Endothelial cell of umbilical vein (primary cell): ENCODE results near the gene SYT14. TPM values are rescaled to one million over a fixed set of nuclear protein-coding genes. Genes with fewer than 3 reads are reported as not detected.

Source experiments
- BruUV-seq: library from RNA; stranded (reverse); fragments of 400-500 nt; replicated peaks from 2 replicates; lab custom pipeline; 2021; lab: Mats Ljungman, UMichigan
- CTCF ChIA-PET: fragments of 300-600, 350-600 bp; sonication (Branson Sonifier 250); formaldehyde crosslinking; loops from one replicate; lab custom pipeline; 2021; ENCODE audit warnings: antibody characterized with exemption, inconsistent platforms; lab: Charles Lee
- POLR2A ChIA-PET: fragments of 300-600, 350-600 bp; sonication (Branson Sonifier 250); formaldehyde crosslinking; loops from one replicate; lab custom pipeline; 2021; ENCODE audit warnings: antibody characterized with exemption, inconsistent platforms; lab: Charles Lee
- DNase-seq: peaks from one replicate; pipeline ENCODE4 v3.0.0-alpha.2; 2011; ENCODE audit warnings: low read depth, low spot score
- FAIRE-seq: peaks from 2 replicates; lab custom pipeline; 2011; peaks lifted over from hg19 to GRCh38; lab: Jason Lieb, UNC
- H2AFZ ChIP-seq: 2 replicates; pipeline ENCODE4 v1.6.0; 2012; ENCODE audit warnings: low read depth, low read length, control low read depth, inconsistent platforms
- H3K27ac ChIP-seq: 2 replicates; pipeline ENCODE4 v1.5.1; 2011; ENCODE audit warnings: low read depth, mild to moderate bottlenecking, control low read depth, low read length, moderate library complexity; ENCODE audit not compliant: insufficient read depth
- H3K27me3 ChIP-seq, 2 experiments: 2 replicates each; pipeline versions ENCODE4 v1.6.0 to v1.6.1; 2011; ENCODE audit warnings: low read length in 2 of 2, mixed read lengths in 1 of 2; ENCODE audit not compliant: control insufficient read depth in 2 of 2, insufficient read depth in 2 of 2
- H3K36me3 ChIP-seq, 2 experiments: 2 replicates in 1 of 2; 3 replicates in 1 of 2; pipeline ENCODE4 v1.5.1; 2011; ENCODE audit warnings: low read length in 2 of 2, mild to moderate bottlenecking in 1 of 2, moderate library complexity in 1 of 2; ENCODE audit not compliant: control insufficient read depth in 2 of 2, insufficient read depth in 2 of 2; ENCODE audit errors: extremely low read depth in 1 of 2
- H3K4me1 ChIP-seq: 3 replicates; pipeline ENCODE4 v1.5.1; 2011; ENCODE audit warnings: mild to moderate bottlenecking, low read length; ENCODE audit not compliant: control insufficient read depth, insufficient read depth; ENCODE audit errors: extremely low read depth
- H3K4me2 ChIP-seq: 2 replicates; pipeline ENCODE4 v1.6.1; 2011; ENCODE audit warnings: low read length, control low read depth, mixed read lengths; ENCODE audit not compliant: insufficient read depth
- H3K4me3 ChIP-seq, 3 experiments: fragments of 200-600 bp in 1 of 3; sonication (generic), shearing (Covaris generic) in 1 of 3; replicated peaks in 1 of 3; 2 replicates each; pipeline ENCODE4 v1.5.1; 2011 to 2016; ENCODE audit warnings: control low read depth in 3 of 3, low read length in 3 of 3, mild to moderate bottlenecking in 2 of 3, inconsistent platforms in 1 of 3, low read depth in 1 of 3, moderate library complexity in 1 of 3; ENCODE audit not compliant: insufficient read depth in 1 of 3
- H3K79me2 ChIP-seq: 2 replicates; pipeline ENCODE4 v1.6.0; 2012; ENCODE audit warnings: low read length, inconsistent platforms; ENCODE audit not compliant: control insufficient read depth, insufficient read depth
- H3K9ac ChIP-seq: replicated peaks from 2 replicates; pipeline ENCODE3; 2011; ENCODE audit warnings: low read length, control low read depth; ENCODE audit not compliant: insufficient read depth; ENCODE audit errors: extremely low read depth
- H3K9me1 ChIP-seq: replicated peaks from 3 replicates; pipeline ENCODE4 v1.6.0; 2011; ENCODE audit warnings: mild to moderate bottlenecking, low read length; ENCODE audit not compliant: control insufficient read depth, insufficient read depth; ENCODE audit errors: extremely low read depth
- H3K9me3 ChIP-seq: replicated peaks from 2 replicates; pipeline ENCODE4 v1.5.1; 2012; ENCODE audit warnings: low read length, inconsistent platforms; ENCODE audit not compliant: control insufficient read depth, insufficient read depth
- H4K20me1 ChIP-seq: replicated peaks from 2 replicates; pipeline ENCODE3; 2011; ENCODE audit warnings: mild to moderate bottlenecking, low read length; ENCODE audit not compliant: control insufficient read depth, insufficient read depth; ENCODE audit errors: extremely low read depth
- CTCF ChIP-seq, 2 donors: IDR thresholded peaks; 1 replicate in 1 of 2; 2 replicates in 1 of 2; pipeline ENCODE4 v1.5.1; 2011; ENCODE audit warnings: low read length in 2 of 2, mild to moderate bottlenecking in 2 of 2, moderate library complexity in 2 of 2, control low read depth in 1 of 2, inconsistent platforms in 1 of 2, low read depth in 1 of 2; ENCODE audit not compliant: insufficient read depth in 1 of 2; ENCODE audit errors: extremely low read depth in 1 of 2
- EZH2 ChIP-seq: IDR thresholded peaks from 2 replicates; pipeline ENCODE4 v1.6.1; 2012; ENCODE audit warnings: borderline replicate concordance, low read depth, mild to moderate bottlenecking, moderate library complexity, low read length, inconsistent platforms; ENCODE audit not compliant: severe bottlenecking
- FOS ChIP-seq: IDR thresholded peaks from 2 replicates; pipeline ENCODE4 v1.6.1; 2011; ENCODE audit warnings: mild to moderate bottlenecking, low read length, moderate library complexity, borderline replicate concordance; ENCODE audit not compliant: insufficient read depth
- GATA2 ChIP-seq: IDR thresholded peaks from 2 replicates; pipeline ENCODE4 v1.7.0; 2011; ENCODE audit warnings: low read depth, mild to moderate bottlenecking, moderate library complexity, mixed read lengths, low read length; ENCODE audit not compliant: insufficient read length, insufficient read depth
- JUN ChIP-seq: IDR thresholded peaks from 2 replicates; pipeline ENCODE4 v1.6.1; 2011; ENCODE audit warnings: borderline replicate concordance, low read depth; ENCODE audit not compliant: insufficient read length, insufficient read depth
- MAX ChIP-seq: IDR thresholded peaks from 2 replicates; pipeline ENCODE4 v1.6.1; 2011; ENCODE audit not compliant: insufficient read depth, insufficient read length
- MYC ChIP-seq: IDR thresholded peaks from one replicate; pipeline ENCODE4 v1.6.1; 2011; ENCODE audit warnings: mild to moderate bottlenecking, low read depth, low read length
- POLR2A ChIP-seq: IDR thresholded peaks from 2 replicates; pipeline ENCODE4 v1.6.1; 2012; ENCODE audit warnings: low read depth, mild to moderate bottlenecking, control low read depth, low read length
- POLR2AphosphoS5 ChIP-seq: IDR thresholded peaks from 2 replicates; pipeline ENCODE4 v1.6.1; 2012; ENCODE audit warnings: low read depth, mild to moderate bottlenecking, control low read depth, low read length, moderate library complexity; ENCODE audit not compliant: insufficient read depth
- dilution Hi-C: fragments of 300-500 bp; cut with MboI; formaldehyde crosslinking; loops from one replicate; pipeline ENCODE4 v1.15.0; 2019; ENCODE audit warnings: low sequenced_read_pairs; ENCODE audit not compliant: extremely low pct_ligation_motif_present
- intact Hi-C: fragments of 100-400 bp; cut with micrococcal nuclease; formaldehyde crosslinking; loops from one replicate; pipeline ENCODE4 v1.10.0; 2022
- polyA plus RNA-seq, 4 experiments: library from polyadenylated mRNA; depleted of rRNA in 3 of 4; stranded (reverse) in 3 of 4; unstranded in 1 of 4; fragments of >200 nt; gene quantifications; 2 replicates each; pipeline versions ENCODE4 v1.2.1 to v1.2.3, GENCODE V29; 2011 to 2012; ENCODE audit warnings: missing spikeins in 1 of 4
- total RNA-seq: library from RNA; stranded (reverse); gene quantifications from 2 replicates; pipeline ENCODE4 v1.2.3, GENCODE V29; 2021

SYT14 gene
- total and polyA plus RNA-seq, 2 donors (not counting 3 experiments of a cell fraction or from before 2014, with no cell fraction given): 0.08 to 0.18 TPM

- CTCF ChIA-PET: no interaction called here
Observed at GRCh38 chr1:210027994-210028393, 90.0 kb downstream of the SYT14 start.

More at GRCh38 chr1:210027994-210028393, 90.0 kb downstream of the SYT14 start:
- H3K9ac ChIP-seq: no peak overlapping the region
- H3K4me3 ChIP-seq: no peak overlapping the region
- FAIRE-seq: no peak
- no peaks in the 10 kb centered on the region for H3K79me2 ChIP-seq
- H4K20me1 ChIP-seq: no peaks in the 10 kb centered on the region
- no peaks in the 10 kb centered on the region for H3K9me1 ChIP-seq
- no peak overlapping the region for H3K27ac ChIP-seq
- H2AFZ ChIP-seq: no peak overlapping the region
- dilution Hi-C loops (no loop called here), intact Hi-C loops (no loop called here)
- TF ChIP-seq POLR2AphosphoS5 (no peak), MYC (no peak), CTCF (IDR thresholded peaks at IDR 0.05; ENCODE audit: extremely low read depth in 1 of 2, insufficient read depth in 1 of 2, low read depth in 1 of 2, low read length in 2 of 2) (no peak), JUN (no peak), GATA2 (no peak), POLR2A (no peak), FOS (no peak), EZH2 (no peak), MAX (no peak)
- BruUV-seq: no TSS peak
- no peaks in the 10 kb centered on the region for H3K9me3 ChIP-seq
- no peak overlapping the region for H3K4me2 ChIP-seq
- POLR2A ChIA-PET: no interaction called here
- no peaks in the 10 kb centered on the region for H3K36me3 ChIP-seq
- DNase-seq: no peak
- no peaks in the 10 kb centered on the region for H3K4me1 ChIP-seq
- peaks cover 0 to 3% of the 10 kb centered on the region in 2 experiments for H3K27me3 ChIP-seq
